Adipocyte (in vitro differentiated cells): ENCODE results near the gene CARD8.

Source experiments
- DNase-seq: peaks from one replicate; pipeline ENCODE4 v3.0.0-alpha.2; 2015; ENCODE audit warnings: low read depth
- H3K27me3 ChIP-seq: replicated peaks from 2 replicates; pipeline ENCODE4 v1.7.0; 2013; ENCODE audit warnings: mild to moderate bottlenecking, low read length, moderate library complexity; ENCODE audit not compliant: control insufficient read depth, insufficient read depth
- H3K36me3 ChIP-seq: 2 replicates; pipeline ENCODE4 v1.7.0; 2013; ENCODE audit warnings: low read length, mild to moderate bottlenecking, moderate library complexity; ENCODE audit not compliant: control insufficient read depth, insufficient read depth, severe bottlenecking
- H3K4me1 ChIP-seq: 2 replicates; pipeline ENCODE4 v1.7.0; 2013; ENCODE audit warnings: mild to moderate bottlenecking, low read length, moderate library complexity; ENCODE audit not compliant: control insufficient read depth, insufficient read depth
- H3K4me3 ChIP-seq: 2 replicates; pipeline ENCODE4 v1.7.0; 2013; ENCODE audit warnings: mild to moderate bottlenecking, low read length, moderate library complexity
- H3K9ac ChIP-seq: 2 replicates; pipeline ENCODE4 v1.7.0; 2013; ENCODE audit warnings: mild to moderate bottlenecking, low read length, moderate library complexity
- H3K9me3 ChIP-seq: 2 replicates; pipeline ENCODE4 v1.7.0; 2013; ENCODE audit warnings: mild to moderate bottlenecking, low read length, moderate library complexity; ENCODE audit not compliant: control insufficient read depth

Gene CARD8

DNA sequence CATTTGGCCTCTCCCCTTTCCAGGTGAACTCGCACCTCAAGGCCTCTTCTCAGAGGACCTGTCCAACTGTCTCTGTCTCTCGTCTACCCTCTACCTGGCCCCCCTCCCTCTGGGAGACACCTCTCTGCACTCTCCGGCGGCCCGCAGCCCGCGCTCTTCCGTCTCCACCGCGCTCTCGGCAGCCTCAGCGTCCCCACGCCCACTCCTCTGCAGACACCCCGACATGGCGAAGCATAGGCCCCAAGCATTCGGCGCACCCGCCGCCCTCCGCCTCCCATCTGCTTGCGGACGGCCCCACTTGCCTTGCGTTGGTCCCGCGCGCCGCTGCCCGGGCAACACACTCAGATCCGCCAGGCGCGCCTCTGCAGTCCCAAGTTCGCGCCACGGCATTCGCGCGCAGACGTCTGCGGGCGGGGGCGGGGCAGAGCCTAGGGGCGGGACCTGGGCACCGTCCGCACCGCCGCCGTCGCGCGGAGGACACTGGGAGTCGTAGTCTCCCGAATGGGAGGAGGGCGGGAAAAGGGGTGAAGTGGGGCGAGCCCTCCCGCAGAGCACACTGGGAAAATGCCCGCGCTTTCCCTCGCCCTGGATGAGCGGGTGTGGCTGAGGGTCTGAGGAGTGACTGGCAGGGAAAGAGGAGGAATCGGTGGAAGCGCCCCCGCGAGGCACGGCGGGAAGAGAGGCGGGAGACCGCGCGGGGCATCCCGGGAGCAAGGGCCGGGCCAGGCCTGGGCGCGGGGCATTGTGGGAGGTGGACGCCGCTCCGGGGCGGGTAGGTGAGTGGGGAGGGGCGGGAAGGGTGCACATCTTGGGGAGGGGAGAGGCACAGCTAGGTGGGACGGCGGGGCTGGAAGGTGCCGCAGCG, 85.5 kb downstream of the CARD8 start, which contains the start of the genes LIG1 and ZSWIM9:
TSS of gene LIG1 (minus strand) at position 406 of the 865 bp plus-strand sequence. CDS start 4,778 bp downstream, outside the sequence.
TSS of gene ZSWIM9 (plus strand) at position 742 of the 865 bp plus-strand sequence. CDS start 1,123 bp downstream, outside the sequence.
- Histone ChIP-seq H3K9ac (peak within 1 kb of the TSS; percentile 95), H3K4me1 (peaks cover 13% of the 10 kb centered on the region), H3K4me3 (peak within 1 kb of the TSS; percentile 86), H3K27me3 (no peaks in the 10 kb centered on the region), H3K9me3 (no peaks in the 10 kb centered on the region), H3K36me3 (peaks cover 7% of the 10 kb centered on the region)
- DNase-seq: peak; percentile 97

DNA sequence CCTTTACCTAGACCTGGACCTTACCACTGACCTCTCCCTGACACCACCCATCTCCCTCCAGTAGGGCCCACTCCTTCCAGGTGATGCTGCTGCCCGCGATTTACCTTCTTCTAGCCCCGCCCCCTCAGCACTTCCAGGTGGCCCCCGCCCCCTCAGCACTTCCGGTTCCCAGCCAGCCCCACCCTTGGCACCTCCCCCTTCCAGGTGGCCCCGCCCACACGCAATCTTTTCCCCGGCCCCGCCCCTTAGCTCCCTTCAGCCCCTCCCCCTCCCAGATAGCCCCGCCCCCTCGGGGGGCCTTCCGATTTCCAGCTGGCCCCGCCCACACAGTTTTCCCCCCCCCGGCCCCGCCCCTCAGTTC, 86.2 kb downstream of the CARD8 start:
- Histone ChIP-seq H3K9ac (no peak overlapping the region), H3K27me3 (no peaks in the 10 kb centered on the region), H3K36me3 (peaks cover 7% of the 10 kb centered on the region), H3K4me1 (peaks cover 13% of the 10 kb centered on the region), H3K4me3 (peak overlapping the region; percentile 86), H3K9me3 (no peaks in the 10 kb centered on the region)
- peak; percentile 79 for DNase-seq

DNA sequence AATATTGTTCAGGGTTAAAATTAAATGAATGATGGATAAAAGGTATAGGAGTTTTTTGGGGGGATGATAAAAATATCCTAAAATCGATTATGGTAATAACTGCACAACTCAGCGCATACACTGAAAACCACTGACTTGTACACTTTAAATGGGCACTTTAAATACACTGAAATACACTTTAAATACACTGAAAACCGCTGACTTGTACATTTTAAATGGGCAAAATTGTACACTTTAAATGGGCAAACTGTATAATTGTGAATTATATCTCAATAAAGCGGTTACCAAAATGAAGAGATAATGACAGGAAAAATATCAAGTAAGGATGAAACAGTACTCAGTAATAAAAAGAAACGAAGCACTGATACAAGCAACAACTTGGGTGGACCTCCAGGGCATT, 87.0 kb downstream of the CARD8 start:
- no peak overlapping the region for H3K4me3 ChIP-seq
- no peak for DNase-seq
- peaks cover 13% of the 10 kb centered on the region for H3K4me1 ChIP-seq
- no peaks in the 10 kb centered on the region for H3K36me3 ChIP-seq
- no peak overlapping the region for H3K9ac ChIP-seq
- H3K27me3 ChIP-seq: no peaks in the 10 kb centered on the region
- H3K9me3 ChIP-seq: no peaks in the 10 kb centered on the region

DNA sequence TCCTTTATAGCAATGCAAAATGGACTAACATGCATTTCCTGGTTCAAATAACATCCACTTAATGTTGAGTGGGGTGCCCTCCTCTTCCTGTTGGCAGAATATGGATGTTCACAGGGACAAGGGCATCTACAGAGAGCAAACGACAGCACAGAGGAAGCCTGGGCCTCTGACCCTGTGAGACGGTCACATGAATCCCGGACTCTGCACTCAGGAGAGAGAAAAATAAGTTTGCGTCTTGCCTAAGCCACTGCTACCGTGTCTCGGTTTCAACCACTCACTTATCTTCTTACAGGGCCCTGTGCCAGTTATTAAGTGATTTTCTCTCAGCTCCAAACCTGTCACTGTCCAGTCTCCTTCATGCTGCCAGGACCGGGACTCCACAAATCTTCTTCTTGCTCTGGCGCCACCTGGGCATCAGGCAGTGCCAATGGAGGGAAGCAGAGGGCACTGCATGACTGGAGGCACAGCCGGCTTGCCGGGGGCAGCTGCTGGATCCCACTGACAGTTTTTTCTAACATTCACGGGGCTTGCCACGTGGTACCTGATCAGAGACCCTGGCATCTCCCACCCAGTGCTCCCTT, 97.4 kb downstream of the CARD8 start:
- no peaks in the 10 kb centered on the region for H3K27me3 ChIP-seq
- no peak overlapping the region for H3K4me3 ChIP-seq
- no peak overlapping the region for H3K9ac ChIP-seq
- no peaks in the 10 kb centered on the region for H3K36me3 ChIP-seq
- no peaks in the 10 kb centered on the region for H3K9me3 ChIP-seq
- no peaks in the 10 kb centered on the region for H3K4me1 ChIP-seq
- DNase-seq: no peak
